Duodenal mucosa (tissue), 2 donors: ENCODE measurements around the gene SLC1A7.

Experiments used
- H3K27ac ChIP-seq: one replicate; pipeline ENCODE4 v1.7.0; 2013; ENCODE audit warnings: low read depth, low read length
- H3K27me3 ChIP-seq, 2 donors: one replicate each; pipeline ENCODE4 v1.7.0; 2013; ENCODE audit warnings: low read length in 2 of 2, control low read depth in 1 of 2; ENCODE audit not compliant: insufficient read depth in 2 of 2, control insufficient read depth in 1 of 2
- H3K36me3 ChIP-seq, 2 donors: one replicate each; pipeline ENCODE4 v1.7.0; 2013; ENCODE audit warnings: low read length in 2 of 2, control low read depth in 1 of 2; ENCODE audit not compliant: insufficient read depth in 2 of 2, control insufficient read depth in 1 of 2
- H3K4me1 ChIP-seq, 2 donors: one replicate each; pipeline ENCODE4 v1.7.0; 2013; ENCODE audit warnings: low read length in 2 of 2, control low read depth in 1 of 2; ENCODE audit not compliant: insufficient read depth in 2 of 2, control insufficient read depth in 1 of 2
- H3K4me3 ChIP-seq, 2 donors: one replicate each; pipeline ENCODE4 v1.7.0; 2013; ENCODE audit warnings: low read length in 2 of 2, low read depth in 1 of 2
- H3K9ac ChIP-seq, 2 donors: one replicate each; pipeline ENCODE4 v1.7.0; 2013; ENCODE audit warnings: low read length in 2 of 2, low read depth in 1 of 2
- H3K9me3 ChIP-seq, 2 donors: one replicate each; pipeline ENCODE4 v1.7.0; 2013; ENCODE audit warnings: low read length in 2 of 2, control low read depth in 1 of 2; ENCODE audit not compliant: control insufficient read depth in 1 of 2

Gene SLC1A7

DNA sequence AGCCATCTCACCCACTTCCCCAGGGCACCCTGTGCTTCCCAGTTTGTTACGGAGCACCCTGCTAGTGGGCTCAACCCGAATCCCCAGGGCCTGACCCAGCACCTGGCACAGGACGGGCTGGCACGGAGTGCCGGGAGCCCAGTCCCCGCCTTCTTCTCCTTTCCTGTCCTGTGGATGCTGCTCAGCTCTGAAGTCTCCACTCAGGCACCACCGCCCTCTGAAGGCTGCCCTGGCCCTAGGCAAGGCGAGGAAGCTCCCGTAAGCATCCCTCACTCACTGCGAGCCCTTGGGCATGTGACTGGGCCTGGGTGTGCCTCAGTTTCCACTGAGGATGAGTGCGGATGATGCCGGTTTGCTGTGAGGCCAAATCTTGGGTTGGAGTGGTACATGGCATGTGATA is 21.8 kb downstream of the SLC1A7 start:
- peaks cover 50 to 72% of the 10 kb centered on the region in 2 donors for H3K4me1 ChIP-seq
- H3K4me3 ChIP-seq, result no peak overlapping the region
- no peak overlapping the region for H3K9ac ChIP-seq
- no peaks in the 10 kb centered on the region for H3K27me3 ChIP-seq
- no peaks in the 10 kb centered on the region for H3K9me3 ChIP-seq
- no peaks in the 10 kb centered on the region for H3K36me3 ChIP-seq
- no peak overlapping the region for H3K27ac ChIP-seq

DNA sequence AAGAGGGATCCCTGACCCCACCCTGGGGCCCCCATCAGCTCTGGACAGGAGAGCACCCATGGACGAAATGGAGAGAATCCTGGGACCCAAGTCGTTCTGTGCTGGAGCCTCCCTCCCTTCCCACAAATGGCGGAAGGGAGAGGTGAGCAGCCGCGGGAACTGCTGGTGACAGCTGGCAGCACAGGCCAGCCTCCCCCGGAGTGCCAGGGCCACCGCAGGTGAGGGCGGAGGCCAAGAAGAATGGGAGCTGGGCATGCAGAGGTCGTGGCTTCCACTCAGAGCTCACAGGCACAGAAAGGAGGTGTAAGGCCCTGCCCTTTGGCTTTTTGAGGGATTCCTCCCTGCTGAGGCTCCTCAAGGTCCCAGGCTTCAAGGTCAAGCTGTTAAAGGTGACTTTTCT is 24.6 kb downstream of the SLC1A7 start:
- H3K27ac ChIP-seq, result no peak overlapping the region
- no peaks in the 10 kb centered on the region for H3K27me3 ChIP-seq
- no peaks in the 10 kb centered on the region for H3K36me3 ChIP-seq
- no peaks in the 10 kb centered on the region for H3K9me3 ChIP-seq
- peaks cover 63 to 78% of the 10 kb centered on the region in 2 donors for H3K4me1 ChIP-seq
- no peak overlapping the region for H3K4me3 ChIP-seq
- H3K9ac ChIP-seq, result no peak overlapping the region

- no peak overlapping the region for H3K27ac ChIP-seq
- no peaks in the 10 kb centered on the region for H3K36me3 ChIP-seq
- H3K9me3 ChIP-seq, result peaks cover 5% of the 10 kb centered on the region in 2 donors
- peaks cover 63 to 78% of the 10 kb centered on the region in 2 donors for H3K4me1 ChIP-seq
- H3K27me3 ChIP-seq, result no peaks in the 10 kb centered on the region
- peak overlapping the region in 1 of 2 donors; percentile 22 for H3K4me3 ChIP-seq
- no peak overlapping the region for H3K9ac ChIP-seq
Observed at GRCh38 chr1:53116933-53117600, 25.4 kb downstream of the SLC1A7 start.

DNA sequence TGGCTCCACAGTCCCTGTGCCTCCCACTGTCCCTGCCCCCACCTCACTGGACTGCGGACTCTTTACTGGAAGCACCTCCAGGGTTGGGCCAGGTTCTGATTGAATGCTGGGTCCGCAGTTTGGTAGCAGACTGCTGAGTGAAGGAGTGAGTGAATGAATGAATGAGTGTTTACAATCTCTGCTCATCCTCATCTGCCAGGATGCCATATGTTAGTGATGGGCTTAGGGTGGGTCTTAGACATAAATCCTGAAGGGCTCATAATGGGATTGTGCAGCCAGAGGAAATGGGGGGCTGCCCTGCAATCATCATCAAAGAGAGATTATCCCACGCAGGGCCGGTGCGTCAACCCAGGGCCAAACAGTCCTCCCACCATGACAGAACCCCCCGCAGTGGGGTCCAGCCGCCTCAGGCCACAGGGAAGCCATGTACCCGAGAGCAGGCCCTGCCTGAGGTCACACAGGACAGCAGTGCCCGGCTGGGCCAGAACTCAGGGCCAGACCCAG is 26.1 kb downstream of the SLC1A7 start:
- H3K27ac ChIP-seq, result no peak overlapping the region
- H3K36me3 ChIP-seq, result no peaks in the 10 kb centered on the region
- H3K4me1 ChIP-seq, result peaks cover 66 to 78% of the 10 kb centered on the region in 2 donors
- H3K27me3 ChIP-seq, result no peaks in the 10 kb centered on the region
- peaks cover 5% of the 10 kb centered on the region in 2 donors for H3K9me3 ChIP-seq
- no peak overlapping the region for H3K9ac ChIP-seq
- H3K4me3 ChIP-seq, result no peak overlapping the region

DNA sequence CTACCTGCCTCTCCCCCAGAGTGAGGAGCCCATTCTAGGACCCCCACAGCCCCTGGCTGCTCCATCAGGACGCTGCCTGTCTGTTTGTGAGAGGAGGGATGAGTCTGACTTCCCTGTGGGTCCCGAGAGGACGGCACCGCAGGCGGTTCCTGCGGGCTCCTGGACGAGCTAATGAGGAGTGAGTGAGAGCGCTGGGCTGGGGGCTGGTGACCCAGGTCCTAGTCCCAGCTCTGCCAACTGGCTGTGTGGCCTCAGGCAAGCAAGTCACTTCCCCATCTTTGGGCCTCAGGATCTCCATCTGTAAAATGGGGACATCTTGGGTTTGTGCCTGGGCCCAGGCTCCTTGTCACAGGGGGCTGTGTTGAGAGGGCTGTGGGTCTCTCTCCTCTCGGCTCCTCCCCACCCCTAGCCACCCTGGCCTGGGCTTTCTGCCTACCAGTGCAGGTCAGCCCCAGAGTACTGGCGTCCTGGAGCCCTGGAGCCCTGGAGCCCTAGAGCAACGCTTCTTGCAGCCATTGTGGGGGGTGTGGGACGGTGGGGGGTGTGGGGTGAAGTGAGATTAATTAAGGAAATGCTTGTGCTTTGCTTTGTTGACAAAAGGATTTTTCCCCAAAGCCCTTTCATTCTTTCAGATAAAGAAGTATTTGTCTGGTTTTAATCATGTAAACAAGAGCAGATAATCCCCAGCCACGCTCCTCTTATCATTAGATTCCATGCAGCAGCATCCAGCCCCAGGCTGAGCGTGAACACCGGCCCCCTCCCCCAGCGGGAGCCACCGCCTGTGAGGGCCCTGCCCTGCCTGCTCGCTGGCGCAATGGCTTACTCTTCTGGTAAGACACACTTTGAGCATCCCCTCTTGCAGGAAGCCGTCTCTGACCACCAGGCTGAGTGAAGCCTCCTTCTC is 26.8 kb downstream of the SLC1A7 start:
- H3K4me1 ChIP-seq, result peaks cover 66 to 78% of the 10 kb centered on the region in 2 donors
- no peak overlapping the region for H3K27ac ChIP-seq

DNA sequence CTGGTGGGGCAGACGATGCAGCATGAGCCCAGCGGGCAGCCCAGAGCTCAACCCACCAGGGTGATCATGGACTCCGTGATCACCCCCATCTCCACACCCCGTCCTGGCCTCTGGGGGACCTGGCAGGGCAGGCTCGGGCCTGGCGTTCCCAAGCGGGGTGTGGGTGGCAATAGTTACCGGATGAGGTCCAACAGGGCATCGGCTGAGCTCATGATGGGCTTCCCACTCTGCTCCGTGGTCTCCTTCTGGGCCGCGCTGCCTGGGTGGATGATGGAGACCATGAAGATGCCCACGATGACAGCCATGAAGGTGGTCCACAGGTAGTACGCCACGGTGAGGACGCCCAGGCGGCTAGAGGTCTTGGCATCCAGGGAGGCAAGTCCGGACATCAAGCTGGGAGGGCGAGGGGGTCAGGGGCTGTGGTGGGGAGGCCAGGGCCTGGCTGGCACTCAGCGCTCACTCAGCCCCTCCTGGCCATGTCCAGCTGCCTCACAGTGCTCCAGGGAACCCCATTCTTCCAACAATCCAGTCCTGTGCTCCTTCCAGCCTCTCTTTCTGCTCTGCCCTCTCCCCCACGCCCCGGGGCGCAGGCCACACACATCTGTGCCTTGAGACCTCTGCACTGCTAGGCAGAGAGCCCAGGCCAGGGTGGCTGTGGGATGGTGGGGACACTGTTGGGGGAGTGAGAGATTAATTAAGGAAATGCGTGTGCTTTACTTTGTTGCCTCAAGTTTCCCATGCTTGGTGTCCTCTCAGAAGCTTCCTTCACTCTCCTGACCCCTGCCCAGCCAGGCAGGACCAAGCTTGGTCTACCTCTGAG is 27.6 kb downstream of the SLC1A7 start:
- Histone ChIP-seq H3K27me3 (no peaks in the 10 kb centered on the region), H3K9me3 (peaks cover 5% of the 10 kb centered on the region in 2 donors), H3K36me3 (no peaks in the 10 kb centered on the region), H3K4me3 (no peak overlapping the region), H3K9ac (no peak overlapping the region), H3K4me1 (peaks cover 68 to 78% of the 10 kb centered on the region in 2 donors), H3K27ac (no peak overlapping the region)

More for the DNA sequence above, 26.8 kb downstream of the SLC1A7 start:
- Histone ChIP-seq H3K9ac (no peak overlapping the region), H3K36me3 (no peaks in the 10 kb centered on the region), H3K9me3 (peaks cover 5% of the 10 kb centered on the region in 2 donors), H3K27me3 (no peaks in the 10 kb centered on the region), H3K4me3 (no peak overlapping the region)

DNA sequence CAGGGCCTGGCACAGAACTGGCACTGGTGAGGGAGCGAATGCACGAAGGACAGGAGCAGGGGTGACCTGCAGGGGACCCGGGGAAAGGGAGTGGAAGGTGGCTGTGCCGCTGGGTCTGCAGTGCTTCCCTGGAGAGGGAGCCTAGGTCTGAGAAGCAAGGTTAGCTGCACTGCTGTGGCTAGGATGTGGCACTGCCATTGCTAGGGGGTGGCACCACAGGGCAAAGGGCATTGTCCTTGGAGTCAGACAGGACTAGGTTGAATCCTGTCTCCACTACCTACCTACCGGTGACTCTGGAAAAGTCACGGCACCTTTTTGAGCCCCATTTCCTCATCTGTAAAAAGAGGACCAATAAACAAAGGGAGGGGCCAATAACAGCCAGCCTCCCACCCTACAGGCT is 28.3 kb downstream of the SLC1A7 start:
- Histone ChIP-seq H3K36me3 (no peaks in the 10 kb centered on the region), H3K4me3 (no peak overlapping the region), H3K27me3 (no peaks in the 10 kb centered on the region), H3K9ac (no peak overlapping the region), H3K4me1 (peaks cover 71 to 81% of the 10 kb centered on the region in 2 donors), H3K27ac (no peak overlapping the region), H3K9me3 (peaks cover 5% of the 10 kb centered on the region in 2 donors)

GRCh38 chr1:53112861-53113260 is 29.6 kb downstream of the SLC1A7 start:
- Histone ChIP-seq H3K4me3 (no peak overlapping the region), H3K36me3 (no peaks in the 10 kb centered on the region), H3K27ac (no peak overlapping the region), H3K9ac (no peak overlapping the region), H3K27me3 (no peaks in the 10 kb centered on the region), H3K4me1 (peaks cover 75 to 76% of the 10 kb centered on the region in 2 donors), H3K9me3 (peaks cover 5% of the 10 kb centered on the region in 2 donors)

- H3K9ac ChIP-seq, result no peak overlapping the region
- peaks cover 5% of the 10 kb centered on the region in 2 donors for H3K9me3 ChIP-seq
- H3K4me1 ChIP-seq, result peaks cover 70 to 71% of the 10 kb centered on the region in 2 donors
- H3K36me3 ChIP-seq, result no peaks in the 10 kb centered on the region
- no peaks in the 10 kb centered on the region for H3K27me3 ChIP-seq
- no peak overlapping the region for H3K27ac ChIP-seq
- H3K4me3 ChIP-seq, result no peak overlapping the region
Observed at GRCh38 chr1:53112271-53112774, 30.1 kb downstream of the SLC1A7 start.
